Heart left ventricle (tissue), 13 donors: Measurements from ENCODE around the gene PRDM16.

Source experiments
- CTCF ChIP-seq, 12 donors: fragments of 200-600 bp; sonication (generic) in 4 of 12; IDR thresholded peaks; one replicate each; pipeline versions ENCODE4 v1.5.0 to v1.8.0; 2018 to 2022; ENCODE audit warnings: antibody characterized with exemption in 12 of 12, mild to moderate bottlenecking in 5 of 12
- POLR2A ChIP-seq, 2 donors: fragments of 450-650 bp; IDR thresholded peaks; one replicate each; pipeline ENCODE4 v1.6.1; 2017; ENCODE audit warnings: antibody characterized with exemption in 2 of 2, mild to moderate bottlenecking in 2 of 2, moderate library complexity in 2 of 2
- donor health status: ischemic (EF 13 %, LVEDD 7.1; RV severe dilation, severe dysfunction).
- donor health status: DM: no; HTN: yes; CAD: no.
- donor health status: DM: no; HTN: no; CAD: no.
- donor health status: ischemic (EF 25% LVEDD 6.9; RV normal size, moderate dysfunction).
- donor health status: ischemic (EF 25% LVEDD 5.7; RV mildly dilated, moderate dysfunction).
- donor health status: ischemic (EF 35%, LVEDD 5.7; RV mildly dilated, moderate dysfunction).
- donor health status: nonischemic (EF 11% LVEDD 7.7; RV severe dilation, severe dysfunction).
- donor health status: DM: yes; HTN: yes; CAD: no.
- donor health status: PGD.
- donor health status: ischemic (EF 29% LVEDD 5.4; RV normal size, mild dysfunction).
- donor health status: nonischemic (EF 23%, LVEDD 6.1; RV moderate dilation, normal function).

- TF ChIP-seq CTCF (IDR thresholded peaks at IDR 0.05), result no peak
- no peak for TF ChIP-seq POLR2A (IDR thresholded peaks at IDR 0.05)
Observed at GRCh38 chr1:3259020-3259419, 190.0 kb downstream of the PRDM16 start.
